Smooth muscle cell (in vitro differentiated cells): ENCODE data around the gene FAM53A. TPM values are rescaled to one million over a fixed set of nuclear protein-coding genes. Genes with fewer than 3 reads are reported as not detected.
A peak's percentile ranks its signal among the peaks of the same experiment; 100 is the strongest.

Experiments used
- DNase-seq: peaks from one replicate; lab custom pipeline; 2025; ENCODE audit not compliant: unreplicated experiment; lab: John Stamatoyannopoulos, UW
- H2AFZ ChIP-seq: fragments of 200-600 bp; sonication (generic); 2 replicates; pipeline ENCODE4 v1.6.0; 2016; ENCODE audit warnings: antibody characterized with exemption, low read depth, mild to moderate bottlenecking
- H3F3A ChIP-seq: fragments of 200-600 bp; sonication (generic); 2 replicates; pipeline ENCODE4 v1.6.0; 2017; ENCODE audit warnings: antibody characterized with exemption, low read depth
- H3K27ac ChIP-seq: fragments of 200-600 bp; sonication (generic); 2 replicates; pipeline ENCODE4 v1.5.1; 2016; ENCODE audit warnings: low read depth, mild to moderate bottlenecking
- H3K27me3 ChIP-seq: fragments of 200-600 bp; sonication (generic); 2 replicates; pipeline ENCODE4 v1.6.1; 2016; ENCODE audit warnings: low read depth, mild to moderate bottlenecking
- H3K36me3 ChIP-seq: fragments of 200-600 bp; sonication (generic); 2 replicates; pipeline ENCODE4 v1.5.1; 2016; ENCODE audit warnings: low read depth
- H3K4me1 ChIP-seq: fragments of 200-600 bp; sonication (generic); 2 replicates; pipeline ENCODE4 v1.5.1; 2016; ENCODE audit warnings: low read depth
- H3K4me2 ChIP-seq: fragments of 200-600 bp; sonication (generic); 2 replicates; pipeline ENCODE4 v1.6.0; 2016; ENCODE audit warnings: mild to moderate bottlenecking
- H3K4me3 ChIP-seq: fragments of 200-600 bp; sonication (generic); 2 replicates; pipeline ENCODE4 v1.5.1; 2016; ENCODE audit warnings: mild to moderate bottlenecking
- H3K79me2 ChIP-seq: fragments of 200-600 bp; sonication (generic); 2 replicates; pipeline ENCODE4 v1.6.0; 2016; ENCODE audit warnings: low read depth, mild to moderate bottlenecking
- H3K9ac ChIP-seq: fragments of 200-600 bp; sonication (generic); 2 replicates; pipeline ENCODE4 v1.6.0; 2016; ENCODE audit warnings: low read depth
- H3K9me3 ChIP-seq: fragments of 200-600 bp; sonication (generic); replicated peaks from 2 replicates; pipeline ENCODE4 v1.5.1; 2016; ENCODE audit warnings: low read depth
- H4K20me1 ChIP-seq: fragments of 200-600 bp; sonication (generic); 2 replicates; pipeline ENCODE4 v1.6.0; 2016; ENCODE audit warnings: low read depth
- WGBS: methylation state at CpG from one replicate; pipeline ENCODE4 v1.1.7; 2016; ENCODE audit warnings: low lambda C conversion rate; 5-methylcytosine and 5-hydroxymethylcytosine counted together
- polyA plus RNA-seq: library from polyadenylated mRNA; unstranded; fragments of >200 nt; fragmentation: Nextera tagmentation; extraction: Ambion mirVana; gene quantifications from 2 replicates; pipeline ENCODE4 v1.2.1, GENCODE V29; 2016
- total RNA-seq: library from RNA; depleted of rRNA; stranded (reverse); fragments of >200 nt; gene quantifications from 2 replicates; pipeline ENCODE4 v1.2.3, GENCODE V29; 2014
- TF ChIP-seq, protein P1 (sequence below): fragments of 200-600 bp; sonication (generic); IDR thresholded peaks from 2 replicates; pipeline ENCODE4 v1.5.1; 2017; ENCODE audit warnings: borderline replicate concordance, mild to moderate bottlenecking, antibody characterized with exemption; ENCODE audit not compliant: insufficient read depth, poor library complexity, severe bottlenecking

Gene FAM53A
- total and polyA plus RNA-seq, 2 experiments from 2014 or later: 0.70 TPM; not detected in 1

- Histone ChIP-seq H3K27me3 (no peaks in the 10 kb centered on the region), H3F3A (no peaks in the 10 kb centered on the region), H4K20me1 (no peaks in the 10 kb centered on the region), H3K36me3 (no peaks in the 10 kb centered on the region), H2AFZ (no peak overlapping the region), H3K9me3 (no peaks in the 10 kb centered on the region), H3K9ac (no peak overlapping the region), H3K4me1 (no peaks in the 10 kb centered on the region), H3K79me2 (peaks cover 8% of the 10 kb centered on the region), H3K27ac (no peak overlapping the region), H3K4me3 (no peak overlapping the region), H3K4me2 (no peak overlapping the region)
- WGBS: 97% methylated on average over 31 of the region's 31 CpGs
- TF ChIP-seq, protein P1, sequence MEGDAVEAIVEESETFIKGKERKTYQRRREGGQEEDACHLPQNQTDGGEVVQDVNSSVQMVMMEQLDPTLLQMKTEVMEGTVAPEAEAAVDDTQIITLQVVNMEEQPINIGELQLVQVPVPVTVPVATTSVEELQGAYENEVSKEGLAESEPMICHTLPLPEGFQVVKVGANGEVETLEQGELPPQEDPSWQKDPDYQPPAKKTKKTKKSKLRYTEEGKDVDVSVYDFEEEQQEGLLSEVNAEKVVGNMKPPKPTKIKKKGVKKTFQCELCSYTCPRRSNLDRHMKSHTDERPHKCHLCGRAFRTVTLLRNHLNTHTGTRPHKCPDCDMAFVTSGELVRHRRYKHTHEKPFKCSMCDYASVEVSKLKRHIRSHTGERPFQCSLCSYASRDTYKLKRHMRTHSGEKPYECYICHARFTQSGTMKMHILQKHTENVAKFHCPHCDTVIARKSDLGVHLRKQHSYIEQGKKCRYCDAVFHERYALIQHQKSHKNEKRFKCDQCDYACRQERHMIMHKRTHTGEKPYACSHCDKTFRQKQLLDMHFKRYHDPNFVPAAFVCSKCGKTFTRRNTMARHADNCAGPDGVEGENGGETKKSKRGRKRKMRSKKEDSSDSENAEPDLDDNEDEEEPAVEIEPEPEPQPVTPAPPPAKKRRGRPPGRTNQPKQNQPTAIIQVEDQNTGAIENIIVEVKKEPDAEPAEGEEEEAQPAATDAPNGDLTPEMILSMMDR: no peak
- DNase-seq: no peak
Observed at GRCh38 chr4:1728061-1728980, 44.2 kb upstream of the FAM53A start.

GRCh38 chr4:1727117-1728031, 43.3 kb upstream of the FAM53A start:
- H3K9me3 ChIP-seq: no peaks in the 10 kb centered on the region
- DNase-seq: no peak
- H3K4me2 ChIP-seq: no peak overlapping the region
- no peak overlapping the region for H3K9ac ChIP-seq
- no peaks in the 10 kb centered on the region for H3F3A ChIP-seq
- H3K4me3 ChIP-seq: no peak overlapping the region
- H3K27me3 ChIP-seq: no peaks in the 10 kb centered on the region
- H3K27ac ChIP-seq: no peak overlapping the region
- no peaks in the 10 kb centered on the region for H4K20me1 ChIP-seq
- H2AFZ ChIP-seq: no peak overlapping the region
- WGBS: 88% methylated on average over 18 of the region's 18 CpGs
- H3K4me1 ChIP-seq: no peaks in the 10 kb centered on the region
- TF ChIP-seq, protein P1: no peak
- H3K36me3 ChIP-seq: no peaks in the 10 kb centered on the region
- H3K79me2 ChIP-seq: peaks cover 17% of the 10 kb centered on the region

GRCh38 chr4:1726146-1726934, 42.2 kb upstream of the FAM53A start:
- TF ChIP-seq, protein P1: peak; percentile 98
- peaks cover 26% of the 10 kb centered on the region for H3K79me2 ChIP-seq
- H3K27ac ChIP-seq: no peak overlapping the region
- H3K4me2 ChIP-seq: no peak overlapping the region
- peak; percentile 70 for DNase-seq
- no peaks in the 10 kb centered on the region for H4K20me1 ChIP-seq
- H3K4me1 ChIP-seq: no peaks in the 10 kb centered on the region
- H2AFZ ChIP-seq: no peak overlapping the region
- H3K9me3 ChIP-seq: no peaks in the 10 kb centered on the region
- H3K9ac ChIP-seq: no peak overlapping the region
- WGBS: 66% methylated on average over 17 of the region's 17 CpGs
- H3K4me3 ChIP-seq: no peak overlapping the region
- no peaks in the 10 kb centered on the region for H3K36me3 ChIP-seq
- no peaks in the 10 kb centered on the region for H3K27me3 ChIP-seq
- no peaks in the 10 kb centered on the region for H3F3A ChIP-seq
